Activated naive CD4-positive, alpha-beta T cell treated with anti-CD3 and anti-CD28 coated beads, Interleukin-2, amount 10 ng/mL, durations not matched to agents 7 days and 5 days (primary cell): ENCODE results near the gene IDH3B.
A peak's percentile ranks its signal among the peaks of the same experiment; 100 is the strongest.
"Not testable (repeated sequence)": the region's sequence is repeated elsewhere in the genome, so short reads cannot be mapped to it uniquely, and the experiment has no call there.

Source experiments
- CTCF ChIA-PET: fragments of 350-600 bp; sonication (Branson Sonifier 250); formaldehyde crosslinking; loops from one replicate; lab custom pipeline; 2021; ENCODE audit warnings: antibody characterized with exemption; lab: Charles Lee
- DNase-seq: peaks from one replicate; pipeline ENCODE4 v3.0.0-alpha.2; 2020
- H3K27ac Mint-ChIP-seq: one replicate; pipeline ENCODE4 v1.8.0; 2021; ENCODE audit warnings: mild to moderate bottlenecking, moderate library complexity, mixed read lengths
- H3K27me3 Mint-ChIP-seq: one replicate; pipeline ENCODE4 v1.8.0; 2021; ENCODE audit warnings: mild to moderate bottlenecking, mixed read lengths
- H3K36me3 Mint-ChIP-seq: one replicate; pipeline ENCODE4 v1.8.0; 2021; ENCODE audit warnings: mixed read lengths
- H3K4me1 Mint-ChIP-seq: one replicate; pipeline ENCODE4 v1.8.0; 2021; ENCODE audit warnings: mixed read lengths
- H3K4me3 Mint-ChIP-seq: one replicate; pipeline ENCODE4 v1.8.0; 2021; ENCODE audit warnings: mild to moderate bottlenecking, moderate library complexity, mixed read lengths
- H3K9me3 Mint-ChIP-seq: one replicate; pipeline ENCODE4 v1.8.0; 2021; ENCODE audit warnings: mixed read lengths

The IDH3B gene

GRCh38 chr20:2699775-2700413 lies 35.9 kb upstream of the IDH3B start:
- Mint-ChIP-seq H3K4me1 (peaks cover 1% of the 10 kb centered on the region), H3K27ac (no peak overlapping the region), H3K27me3 (peaks cover 73% of the 10 kb centered on the region), H3K9me3 (no peaks in the 10 kb centered on the region), H3K36me3 (no peaks in the 10 kb centered on the region), H3K4me3 (no peak overlapping the region)
- CTCF ChIA-PET: interaction anchor here (1.1 to 1.3 kb wide), 2 partner anchors 14 to 44 kb away, joined by 3 read pairs; no protein-coding TSS in a partner anchor
- DNase-seq: no peak

- DNase-seq: no peak
- no peak overlapping the region for H3K27ac Mint-ChIP-seq
- H3K4me1 Mint-ChIP-seq: peaks cover 2% of the 10 kb centered on the region
- no peaks in the 10 kb centered on the region for H3K36me3 Mint-ChIP-seq
- no peaks in the 10 kb centered on the region for H3K9me3 Mint-ChIP-seq
- peaks cover 79% of the 10 kb centered on the region for H3K27me3 Mint-ChIP-seq
- no peak overlapping the region for H3K4me3 Mint-ChIP-seq
- CTCF ChIA-PET: interaction anchor here (0.6 to 1.3 kb wide), 3 partner anchors 13 to 302 kb away, joined by 3 read pairs; no protein-coding TSS in a partner anchor
Observed at GRCh38 chr20:2698912-2699311, 34.9 kb upstream of the IDH3B start.

- no peak overlapping the region for H3K4me3 Mint-ChIP-seq
Observed at GRCh38 chr20:2698186-2698817, 34.3 kb upstream of the IDH3B start.

GRCh38 chr20:2697768-2698167 lies 33.8 kb upstream of the IDH3B start:
- Mint-ChIP-seq H3K4me3 (no peak overlapping the region), H3K27ac (no peak overlapping the region), H3K9me3 (no peaks in the 10 kb centered on the region), H3K36me3 (no peaks in the 10 kb centered on the region), H3K4me1 (peaks cover 2% of the 10 kb centered on the region), H3K27me3 (peaks cover 83% of the 10 kb centered on the region)
- DNase-seq: no peak
- CTCF ChIA-PET: interaction anchor here (1.4 kb wide), 1 partner anchor 12 kb away, joined by 3 read pairs; no protein-coding TSS in a partner anchor

More at GRCh38 chr20:2698186-2698817, 34.3 kb upstream of the IDH3B start:
- Mint-ChIP-seq H3K4me1 (peaks cover 2% of the 10 kb centered on the region), H3K9me3 (no peaks in the 10 kb centered on the region), H3K36me3 (no peaks in the 10 kb centered on the region), H3K27me3 (peaks cover 83% of the 10 kb centered on the region), H3K27ac (no peak overlapping the region)
- no peak for DNase-seq
- CTCF ChIA-PET: interaction anchor here (0.6 to 1.4 kb wide), 2 partner anchors 11 to 303 kb away, joined by 3 read pairs; no protein-coding TSS in a partner anchor

GRCh38 chr20:2696646-2697045 lies 32.6 kb upstream of the IDH3B start:
- Mint-ChIP-seq H3K4me1 (peaks cover 8% of the 10 kb centered on the region), H3K36me3 (peaks cover 4% of the 10 kb centered on the region), H3K4me3 (no peak overlapping the region), H3K9me3 (no peaks in the 10 kb centered on the region), H3K27ac (no peak overlapping the region), H3K27me3 (peaks cover 90% of the 10 kb centered on the region)
- no peak for DNase-seq
- CTCF ChIA-PET: interaction anchor here (1.2 to 1.4 kb wide), 2 partner anchors 9 to 13 kb away, joined by 3 to 5 read pairs; no protein-coding TSS in a partner anchor

- Mint-ChIP-seq H3K27me3 (peaks cover 90% of the 10 kb centered on the region), H3K4me1 (peaks cover 13% of the 10 kb centered on the region)
- not testable (repeated sequence) for DNase-seq, H3K4me3 Mint-ChIP-seq, H3K9me3 Mint-ChIP-seq, H3K27ac Mint-ChIP-seq, H3K36me3 Mint-ChIP-seq
- CTCF ChIA-PET: interaction anchor here (1.2 kb wide), 1 partner anchor 8 kb away, joined by 5 read pairs; no protein-coding TSS in a partner anchor
Observed at GRCh38 chr20:2695984-2696525, 32.0 kb upstream of the IDH3B start.

GRCh38 chr20:2695206-2695983 lies 31.4 kb upstream of the IDH3B start:
- peaks cover 90% of the 10 kb centered on the region for H3K27me3 Mint-ChIP-seq
- no peaks in the 10 kb centered on the region for H3K9me3 Mint-ChIP-seq
- peaks cover 13% of the 10 kb centered on the region for H3K4me1 Mint-ChIP-seq
- CTCF ChIA-PET: no interaction called here
- H3K27ac Mint-ChIP-seq: no peak overlapping the region
- H3K36me3 Mint-ChIP-seq: peaks cover 7% of the 10 kb centered on the region
- no peak overlapping the region for H3K4me3 Mint-ChIP-seq
- DNase-seq: no peak

- H3K27me3 Mint-ChIP-seq: peaks cover 92% of the 10 kb centered on the region
- peaks cover 13% of the 10 kb centered on the region for H3K4me1 Mint-ChIP-seq
- CTCF ChIA-PET: interaction anchor here (0.9 to 1.0 kb wide), 2 partner anchors 59 to 178 kb away, joined by 3 read pairs; no protein-coding TSS in a partner anchor
- peak overlapping the region; percentile 24 for H3K4me3 Mint-ChIP-seq
- H3K27ac Mint-ChIP-seq: no peak overlapping the region
- peaks cover 7% of the 10 kb centered on the region for H3K36me3 Mint-ChIP-seq
- H3K9me3 Mint-ChIP-seq: no peaks in the 10 kb centered on the region
- no peak for DNase-seq
Observed at GRCh38 chr20:2694519-2694918, 30.5 kb upstream of the IDH3B start.

- Mint-ChIP-seq H3K4me3 (peak overlapping the region; percentile 24), H3K36me3 (peaks cover 7% of the 10 kb centered on the region), H3K27me3 (peaks cover 92% of the 10 kb centered on the region), H3K4me1 (peaks cover 14% of the 10 kb centered on the region), H3K9me3 (no peaks in the 10 kb centered on the region), H3K27ac (no peak overlapping the region)
- DNase-seq: no peak
- CTCF ChIA-PET: interaction anchor here (0.8 to 1.4 kb wide), 4 partner anchors 35 to 179 kb away, joined by 3 read pairs; no protein-coding TSS in a partner anchor
Observed at GRCh38 chr20:2694008-2694471, 30.0 kb upstream of the IDH3B start.

- Mint-ChIP-seq H3K27me3 (peaks cover 90% of the 10 kb centered on the region), H3K27ac (no peak overlapping the region), H3K9me3 (no peaks in the 10 kb centered on the region), H3K36me3 (peaks cover 7% of the 10 kb centered on the region), H3K4me3 (no peak overlapping the region), H3K4me1 (peaks cover 17% of the 10 kb centered on the region)
- CTCF ChIA-PET: interaction anchor here (0.8 to 1.4 kb wide), 3 partner anchors 36 to 179 kb away, joined by 3 read pairs; no protein-coding TSS in a partner anchor
- DNase-seq: peak; percentile 48
Observed at GRCh38 chr20:2693286-2694007, 29.4 kb upstream of the IDH3B start.

- H3K27me3 Mint-ChIP-seq: peaks cover 90% of the 10 kb centered on the region
- H3K4me3 Mint-ChIP-seq: no peak overlapping the region
- no peaks in the 10 kb centered on the region for H3K9me3 Mint-ChIP-seq
- DNase-seq: peak; percentile 47
- peaks cover 23% of the 10 kb centered on the region for H3K4me1 Mint-ChIP-seq
- H3K36me3 Mint-ChIP-seq: peaks cover 7% of the 10 kb centered on the region
- H3K27ac Mint-ChIP-seq: no peak overlapping the region
- CTCF ChIA-PET: interaction anchor here (1.4 kb wide), 1 partner anchor 37 kb away, joined by 3 read pairs; no protein-coding TSS in a partner anchor
Observed at GRCh38 chr20:2692886-2693285, 28.9 kb upstream of the IDH3B start.

GRCh38 chr20:2692036-2692885 lies 28.2 kb upstream of the IDH3B start, which contains the start of gene EBF4:
TSS of gene EBF4 (plus strand) at chr20:2692780. CDS start at chr20:2693646, 866 bp downstream.
- peak; percentile 43 for DNase-seq
- Mint-ChIP-seq H3K36me3 (peaks cover 7% of the 10 kb centered on the region), H3K4me3 (peak within 1 kb of the TSS; percentile 76), H3K4me1 (peaks cover 28% of the 10 kb centered on the region), H3K27ac (no peak within 1 kb of the TSS), H3K9me3 (no peaks in the 10 kb centered on the region), H3K27me3 (peaks cover 89% of the 10 kb centered on the region)
- CTCF ChIA-PET: interaction anchor here (1.0 to 1.6 kb wide), 2 partner anchors 49 to 309 kb away, joined by 3 to 4 read pairs; no protein-coding TSS in a partner anchor
